Measurements from ENCODE around the gene ARRB1.

- TF ChIP-seq REST (IDR thresholded peaks at IDR 0.05; ENCODE audit: insufficient read depth in 1 of 2, low read depth in 2 of 2, low read length in 2 of 2) (no peak), POLR2AphosphoS5 (IDR thresholded peaks at IDR 0.05; ENCODE audit: low read depth, low read length) (no peak), TAF1 (IDR thresholded peaks at IDR 0.05; ENCODE audit: borderline replicate concordance, insufficient read depth, low read length) (no peak), SIN3A (IDR thresholded peaks at IDR 0.05; ENCODE audit: borderline replicate concordance, insufficient read depth, low read length) (no peak)
Observed at GRCh38 chr11:75289919-75290318, 61.5 kb downstream of the ARRB1 start.
